GM18907 (cell line): ENCODE measurements around the gene AFAP1L2.

Experiments
- ATAC-seq: cut with Tn5 transposase; IDR thresholded peaks from one replicate; pipeline ENCODE4 v1.9.1; 2021; ENCODE audit warnings: mild to moderate bottlenecking, moderate library complexity; ENCODE audit not compliant: unreplicated experiment

AFAP1L2 gene

DNA sequence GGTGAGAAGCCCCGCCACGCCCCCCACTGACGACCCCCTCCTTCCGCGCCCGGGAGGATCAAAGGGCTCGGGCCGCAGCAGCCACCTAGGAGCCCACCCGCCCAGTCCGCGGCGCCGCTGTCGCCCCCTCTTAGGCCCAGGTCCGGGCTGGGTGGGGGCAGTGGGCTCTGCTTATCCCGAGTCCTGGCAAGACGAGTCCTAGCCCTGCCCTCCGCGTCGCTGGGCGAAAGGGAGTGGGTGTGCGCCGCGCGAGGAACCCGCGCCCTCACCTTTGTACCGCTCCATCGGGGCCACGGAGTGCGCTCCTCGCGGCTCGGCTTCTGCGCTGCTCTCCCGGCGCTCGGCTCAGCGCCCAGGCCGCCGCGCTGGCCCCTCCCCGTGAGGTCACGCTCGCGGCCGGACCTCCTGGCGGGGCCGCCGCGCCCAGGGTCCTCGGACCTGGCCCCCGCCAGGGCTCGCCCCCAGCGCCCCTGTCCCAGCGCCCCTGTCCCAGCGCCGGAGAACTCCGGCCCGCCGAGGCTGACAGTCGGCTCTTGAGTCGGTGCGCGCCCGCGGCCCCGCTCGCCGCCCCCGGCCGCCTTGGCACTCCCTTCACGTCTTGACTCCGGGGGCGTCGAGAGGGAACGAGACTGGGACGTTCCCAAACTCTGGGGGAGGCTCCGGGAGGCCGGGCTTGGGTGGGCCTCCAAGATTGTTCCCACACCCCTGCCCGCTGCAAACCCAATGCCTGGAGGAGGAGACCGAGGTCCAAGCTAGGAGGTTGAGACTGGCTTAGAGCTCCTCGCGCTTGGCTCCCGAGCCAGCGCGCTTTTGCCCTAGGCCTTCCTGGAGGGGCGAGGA lies at the start of gene AFAP1L2:
AFAP1L2 (minus strand) TSS at position 332 of the 840 bp plus-strand sequence; CDS start at position 285, 47 bp downstream.
- no peak for ATAC-seq

DNA sequence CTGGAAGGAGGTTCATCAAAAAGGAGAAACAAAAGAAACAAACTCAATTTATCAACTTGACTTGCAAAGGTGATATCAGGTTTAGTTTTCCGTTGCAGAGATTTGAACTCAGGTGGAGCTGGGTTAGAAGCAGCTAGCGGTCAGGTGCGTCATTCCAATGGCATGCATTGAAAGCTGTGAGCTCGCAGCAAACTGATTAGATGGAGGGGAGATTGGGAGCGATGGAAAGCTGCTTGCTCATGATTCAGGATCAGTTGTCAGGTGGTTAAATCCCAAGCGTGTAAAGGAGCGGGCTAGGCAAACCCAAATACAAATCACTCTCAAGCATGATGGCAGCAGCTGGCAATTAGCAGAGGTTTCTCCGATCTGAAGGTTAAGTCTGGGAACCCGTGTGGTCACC lies 49.3 kb upstream of the AFAP1L2 start:
- no peak for ATAC-seq

- ATAC-seq: no peak
These were observed 44.6 kb upstream of the AFAP1L2 start for GRCh38 chr10:114448897-114449296.

- no peak for ATAC-seq
These were observed 41.0 kb upstream of the AFAP1L2 start for GRCh38 chr10:114445332-114445731.

DNA sequence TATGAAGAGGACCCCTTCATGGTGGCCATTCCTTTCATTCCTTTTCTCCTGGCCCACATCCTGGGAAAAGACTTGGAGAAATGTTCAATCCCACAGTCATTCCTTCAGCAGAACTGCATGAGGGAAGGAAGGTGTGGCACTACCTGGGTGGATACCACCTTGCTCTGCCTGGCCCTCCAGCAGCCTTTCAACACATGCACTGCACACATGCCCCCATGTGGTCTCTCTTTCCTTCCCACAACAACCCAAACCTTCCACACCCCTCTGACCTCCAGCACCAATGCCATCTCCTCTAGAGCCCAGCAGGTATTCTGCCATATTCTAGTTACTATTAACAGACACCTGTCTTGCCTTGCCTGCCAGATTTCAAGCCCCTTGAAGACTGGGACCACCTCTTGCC lies 40.5 kb upstream of the AFAP1L2 start:
- ATAC-seq: no peak

DNA sequence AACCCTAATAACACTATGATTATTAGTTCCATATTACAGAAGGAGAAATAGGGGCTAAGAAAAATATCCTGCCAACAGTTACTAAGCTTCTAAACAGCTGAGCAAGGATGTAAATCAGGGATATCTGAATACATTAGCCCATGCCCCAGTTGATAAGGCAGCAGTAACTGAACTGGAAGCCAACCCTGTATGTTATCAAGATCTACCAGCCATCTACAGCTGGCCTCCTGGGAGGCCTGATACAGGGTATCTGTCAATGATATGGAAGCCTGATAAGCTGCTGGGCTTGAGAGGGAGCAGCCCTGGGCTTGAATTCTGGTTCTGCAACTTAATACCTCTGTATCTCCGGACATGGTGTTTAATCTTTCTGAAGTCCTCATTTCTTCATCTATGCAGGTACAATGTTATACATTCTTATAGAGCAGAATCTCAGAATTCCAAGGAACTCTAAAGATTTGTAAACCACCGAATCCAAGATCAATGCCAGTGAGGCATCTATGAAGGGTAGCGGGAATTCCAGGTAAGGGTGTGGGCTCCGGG lies 37.9 kb upstream of the AFAP1L2 start:
- no peak for ATAC-seq

DNA sequence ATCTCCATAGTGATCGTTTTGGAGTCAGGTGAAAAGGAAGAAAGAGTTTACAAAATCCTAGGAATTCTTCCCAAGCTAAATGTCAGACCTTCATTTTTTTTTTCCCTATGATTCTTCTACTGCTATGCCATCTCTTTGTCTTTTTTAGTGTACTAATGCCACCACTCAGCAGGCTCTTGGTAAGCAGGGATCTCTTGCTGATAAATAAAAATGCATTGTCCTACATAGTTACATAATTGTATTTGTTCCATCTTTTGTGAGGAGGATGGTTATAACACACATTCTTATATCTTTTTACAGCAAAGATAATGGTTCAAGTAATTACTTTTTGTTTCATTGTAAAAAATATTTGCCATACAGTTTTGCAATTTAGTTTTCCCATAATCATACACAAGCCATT lies 36.8 kb upstream of the AFAP1L2 start:
- ATAC-seq: no peak

GRCh38 chr10:114437473-114438292 lies 33.4 kb upstream of the AFAP1L2 start:
- no peak for ATAC-seq

- no peak for ATAC-seq
These were observed 32.6 kb upstream of the AFAP1L2 start for GRCh38 chr10:114436941-114437340.

- no peak for ATAC-seq
These were observed 28.3 kb upstream of the AFAP1L2 start for GRCh38 chr10:114432566-114433093.

GRCh38 chr10:114431414-114432135 lies 27.3 kb upstream of the AFAP1L2 start:
- ATAC-seq: no peak

DNA sequence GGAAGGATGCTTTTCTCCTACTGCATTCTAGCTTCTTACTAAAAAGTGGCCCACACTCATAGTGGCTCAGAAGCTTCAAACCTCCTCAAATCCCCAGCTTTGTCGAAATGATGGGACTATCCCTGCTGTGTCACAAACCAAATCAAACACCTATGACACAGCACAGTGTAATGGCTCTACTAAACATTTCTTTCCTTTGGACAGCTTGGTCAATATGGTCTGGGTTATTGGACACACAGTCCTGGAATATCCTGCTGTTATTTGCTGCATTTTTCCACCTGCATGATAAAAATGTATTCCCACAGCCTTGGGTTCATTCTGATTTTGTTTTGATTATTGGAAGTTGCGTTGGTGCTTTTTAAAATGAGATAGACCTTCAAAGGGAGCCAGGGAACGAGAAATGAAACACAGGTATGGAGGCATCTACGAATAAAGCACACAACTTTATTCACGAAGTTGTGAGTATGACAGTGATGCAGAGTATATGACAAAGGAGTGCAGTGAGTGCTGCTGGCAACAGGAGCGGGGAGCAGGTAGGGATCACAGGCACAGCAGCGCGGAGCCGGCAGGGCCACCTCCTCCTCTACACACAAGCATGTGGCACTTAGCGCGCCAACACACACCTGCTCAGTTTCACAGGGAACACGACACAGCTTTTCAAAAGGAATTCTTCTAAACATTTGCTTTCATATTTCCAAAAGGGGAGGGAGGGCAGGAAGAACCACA lies 26.5 kb upstream of the AFAP1L2 start:
- no peak for ATAC-seq

DNA sequence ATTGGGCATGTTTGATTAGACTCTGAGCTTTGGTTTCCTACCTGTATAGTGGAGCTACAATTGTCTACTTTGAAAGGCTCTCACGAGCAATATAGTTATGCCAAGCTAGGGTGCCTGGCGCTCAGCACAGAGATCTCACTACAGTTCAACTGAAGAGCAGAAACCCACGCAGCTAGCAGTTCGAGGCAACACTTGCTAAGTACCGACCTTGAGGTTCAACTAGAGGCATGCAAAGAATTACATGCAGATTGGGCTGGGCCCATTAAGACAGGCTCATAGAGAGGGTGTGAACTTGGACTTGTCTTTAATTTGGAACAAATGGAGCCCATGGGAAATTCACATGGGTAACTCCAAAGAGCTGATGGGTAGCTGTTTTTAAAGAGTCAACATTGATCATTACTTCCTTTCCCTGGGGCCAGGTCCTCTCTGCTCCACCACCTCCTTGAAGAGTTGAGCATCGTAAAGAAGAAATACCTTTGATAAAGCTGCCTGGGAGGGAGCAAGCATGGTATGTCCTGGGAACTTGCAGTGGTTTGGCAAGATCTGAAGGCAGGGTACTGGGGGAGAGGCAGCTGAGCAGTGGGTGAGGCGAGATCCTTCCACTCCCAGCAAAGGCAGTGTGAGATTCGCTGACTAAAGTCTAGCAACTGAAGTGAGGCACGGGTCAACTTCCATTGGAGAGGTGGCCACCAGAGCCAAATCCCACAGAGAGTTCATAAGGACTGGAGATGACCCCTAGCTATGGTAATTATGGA lies 25.5 kb upstream of the AFAP1L2 start:
- ATAC-seq: no peak

DNA sequence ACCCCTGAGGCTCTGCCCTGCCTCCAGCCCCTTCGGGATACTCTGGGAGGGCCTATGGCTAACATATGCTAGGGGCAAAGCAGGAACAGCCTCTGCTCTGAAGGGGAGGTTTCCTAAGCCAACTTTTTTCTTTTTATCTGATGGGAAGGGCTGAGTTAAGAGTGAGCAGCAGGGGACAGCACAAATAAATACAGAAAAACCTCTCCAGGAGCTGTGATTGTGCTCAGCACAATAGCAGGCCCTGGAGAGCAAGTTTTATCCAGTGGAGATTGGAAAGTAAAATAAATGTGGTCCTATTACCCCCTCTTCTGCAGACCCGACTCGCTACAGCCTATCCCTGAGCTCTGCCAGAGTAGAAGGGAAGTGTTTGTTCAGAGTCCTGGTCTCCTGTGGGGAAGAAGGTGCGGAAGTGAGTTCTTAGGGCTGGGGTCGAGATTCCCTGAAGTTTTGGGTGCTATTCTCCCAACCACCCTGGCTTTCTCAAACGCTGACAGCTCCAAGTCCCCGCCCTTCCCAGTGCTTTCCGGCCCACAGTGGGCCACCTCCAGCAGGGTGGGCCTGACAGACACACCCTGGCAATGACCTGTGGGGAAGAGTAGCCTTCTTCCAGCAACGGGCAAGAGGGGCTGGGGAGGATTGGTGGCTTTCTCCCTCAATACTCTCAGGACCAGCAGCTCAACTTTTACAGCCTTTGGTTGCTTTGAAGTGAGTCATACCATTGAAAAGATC lies 23.0 kb upstream of the AFAP1L2 start:
- ATAC-seq: no peak

DNA sequence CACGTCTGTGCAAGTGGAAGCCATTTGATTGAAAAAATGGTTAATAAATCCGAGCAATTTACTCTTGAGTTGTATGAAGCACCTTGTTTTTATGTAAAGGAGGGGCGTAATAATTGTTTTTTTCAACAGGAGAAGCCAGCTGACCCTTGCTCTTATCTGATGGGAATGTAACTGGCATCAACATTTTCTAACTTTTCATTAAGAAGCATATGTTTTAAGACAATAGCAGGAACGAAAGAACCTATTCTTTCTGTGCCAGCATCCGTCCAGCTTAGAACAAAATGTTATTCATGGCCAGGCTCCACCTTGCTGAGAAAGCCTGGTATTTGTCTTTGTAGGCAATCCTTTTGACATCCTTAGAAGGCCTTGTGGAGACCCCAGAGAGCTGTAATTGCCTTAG lies 22.2 kb upstream of the AFAP1L2 start:
- ATAC-seq: no peak

GRCh38 chr10:114420811-114421485 lies 16.6 kb upstream of the AFAP1L2 start:
- ATAC-seq: no peak

DNA sequence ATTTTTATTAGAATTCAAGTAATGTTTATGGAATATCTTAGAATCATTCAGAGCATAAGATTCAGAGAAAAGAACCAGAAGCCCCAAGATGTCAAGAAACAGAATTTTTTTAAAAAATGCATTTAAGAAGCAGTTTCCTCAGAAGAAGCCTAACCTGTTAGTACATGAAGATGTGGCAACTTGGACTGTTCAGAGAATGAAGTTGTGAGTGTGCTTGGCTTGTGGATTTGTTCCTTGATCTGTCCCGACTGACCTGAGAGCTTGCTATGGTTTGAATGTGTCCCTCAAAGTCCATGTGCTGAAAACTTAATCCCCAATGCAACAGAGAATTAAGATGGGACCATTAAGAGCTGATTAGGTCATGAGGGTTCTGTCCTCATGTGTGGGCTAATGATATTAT lies 13.8 kb upstream of the AFAP1L2 start:
- no peak for ATAC-seq
